K562 (cell line): Measurements from ENCODE around the gene EIF5B. TPM values are rescaled to one million over a fixed set of nuclear protein-coding genes. Genes with fewer than 3 reads are reported as not detected.

ENCODE experiments used
- AFF1 ChIP-seq, 2 experiments: fragments of 450-650 bp; IDR thresholded peaks; 2 replicates each; pipeline ENCODE4 v1.6.1; 2018; ENCODE audit warnings: mild to moderate bottlenecking in 2 of 2, low read depth in 1 of 2; ENCODE audit not compliant: partially characterized antibody in 2 of 2
- ARNT ChIP-seq, 2 experiments: fragments of 450-650 bp; IDR thresholded peaks; 2 replicates each; pipeline ENCODE4 v1.6.1; 2016; ENCODE audit warnings: mild to moderate bottlenecking in 1 of 2
- DEAF1 ChIP-seq: fragments of 450-650 bp; formaldehyde crosslinking; IDR thresholded peaks from 2 replicates; pipeline ENCODE4 v1.4.0; 2020; ENCODE audit warnings: mild to moderate bottlenecking, moderate library complexity
- FOXA3 ChIP-seq, 2 experiments: fragments of 450-650 bp in 1 of 2; sonication (generic) in 1 of 2; formaldehyde crosslinking; IDR thresholded peaks in 1 of 2; conservative IDR thresholded peaks in 1 of 2; 2 replicates each; pipeline versions ENCODE4 v1.4.0 to v1.8.0; 2020 to 2022; ENCODE audit warnings: mild to moderate bottlenecking in 2 of 2, missing genetic modification reagents in 1 of 2
- GABPA ChIP-seq: fragments of 200-800 bp; sonication (Bioruptor generic); conservative IDR thresholded peaks from 2 replicates; pipeline ENCODE4 v1.6.1; 2016; ENCODE audit warnings: low read depth, missing genetic modification characterization, missing compliant biosample characterization
- HDAC1 ChIP-seq, 2 experiments: fragments of 450-650 bp; IDR thresholded peaks; 2 replicates each; pipeline ENCODE4 v1.6.1; 2016 to 2017; ENCODE audit warnings: inconsistent platforms in 1 of 2, mild to moderate bottlenecking in 1 of 2, moderate library complexity in 1 of 2
- HDAC3 ChIP-seq: fragments of 450-650 bp; IDR thresholded peaks from 2 replicates; pipeline ENCODE4 v1.6.1; 2018; ENCODE audit warnings: borderline replicate concordance, mild to moderate bottlenecking, moderate library complexity; ENCODE audit not compliant: partially characterized antibody
- HMBOX1 ChIP-seq: sonication (generic); IDR thresholded peaks from 2 replicates; pipeline ENCODE4 v1.6.1; 2016
- IRF9 ChIP-seq: fragments of 450-650 bp; IDR thresholded peaks from 2 replicates; pipeline ENCODE4 v1.6.1; 2016; ENCODE audit warnings: missing biosample characterization, missing genetic modification characterization
- KAT7 ChIP-seq: sonication (generic); formaldehyde crosslinking; IDR thresholded peaks from 2 replicates; pipeline ENCODE4 v1.8.0; 2022; ENCODE audit warnings: missing genetic modification reagents, mild to moderate bottlenecking, borderline replicate concordance
- NBN ChIP-seq: fragments of 450-650 bp; IDR thresholded peaks from 2 replicates; pipeline ENCODE4 v1.6.1; 2016; ENCODE audit warnings: low read depth, mild to moderate bottlenecking
- PTTG1 ChIP-seq: fragments of 450-650 bp; IDR thresholded peaks from 2 replicates; pipeline ENCODE4 v1.6.1; 2016; ENCODE audit warnings: low read depth, mild to moderate bottlenecking, missing genetic modification characterization, missing compliant biosample characterization
- RBM14 ChIP-seq: fragments of 200-400 bp; formaldehyde crosslinking; IDR thresholded peaks from 2 replicates; pipeline ENCODE4 v1.6.1; 2018; ENCODE audit warnings: low read depth, mild to moderate bottlenecking, low read length, moderate library complexity, borderline replicate concordance; ENCODE audit not compliant: insufficient read depth
- RNF2 ChIP-seq: sonication (generic); IDR thresholded peaks from 2 replicates; pipeline ENCODE4 v1.6.1; 2016
- SMAD2 ChIP-seq: fragments of 150-350 bp; IDR thresholded peaks from 2 replicates; pipeline ENCODE4 v1.6.1; 2014; ENCODE audit warnings: low read depth, mild to moderate bottlenecking, low read length
- TSC22D4 ChIP-seq: fragments of 450-650 bp; IDR thresholded peaks from 2 replicates; pipeline ENCODE4 v1.6.1; 2016; ENCODE audit warnings: missing genetic modification characterization, missing biosample characterization, control low read depth
- U2AF1 ChIP-seq: fragments of 200-400 bp; formaldehyde crosslinking; optimal IDR thresholded peaks from 2 replicates; pipeline ENCODE3; 2017; ENCODE audit warnings: mild to moderate bottlenecking, low read depth, low read length, moderate library complexity
- ZNF121 ChIP-seq: sonication (generic); formaldehyde crosslinking; conservative IDR thresholded peaks from 2 replicates; pipeline ENCODE4 v1.8.0; 2022; ENCODE audit warnings: missing genetic modification reagents
- ZNF280A ChIP-seq: fragments of 450-650 bp; IDR thresholded peaks from 2 replicates; pipeline ENCODE4 v1.6.1; 2018; ENCODE audit warnings: mild to moderate bottlenecking, low read depth; ENCODE audit not compliant: partially characterized antibody
- ZNF507 ChIP-seq: conservative IDR thresholded peaks from 2 replicates; pipeline ENCODE4 v1.6.1; 2017; ENCODE audit warnings: missing genetic modification characterization, missing compliant biosample characterization
- polyA plus RNA-seq, 8 experiments: library from polyadenylated mRNA; depleted of rRNA in 4 of 8; stranded (reverse) in 5 of 8; unstranded in 3 of 8; fragments of >200 nt; fragmentation: Nextera tagmentation in 2 of 8; fragmentation: Illumina TruSeq in 1 of 8; extraction: Ambion mirVana in 2 of 8; extraction: Trizol in 1 of 8; gene quantifications; 2 replicates each; pipeline versions ENCODE4 v1.2.1 to v1.2.3, GENCODE V29; 2011 to 2014; ENCODE audit warnings: inconsistent platforms in 1 of 8, missing spikeins in 1 of 8
- total RNA-seq, 7 experiments: library from RNA; depleted of rRNA in 6 of 7; stranded (reverse); fragments of >200 nt in 6 of 7; fragmentation: Illumina TruSeq in 2 of 7; extraction: Trizol in 2 of 7; gene quantifications; 2 replicates each; pipeline versions ENCODE4 v1.2.1 to v1.2.3, GENCODE V29; 2011 to 2021; ENCODE audit warnings: low replicate concordance in 1 of 7

EIF5B gene
- total and polyA plus RNA-seq, 9 of the 15 experiments (the other 6 are each of a cell fraction or from before 2014, with no cell fraction given) = 26.5 to 143 (median 47.7) TPM

- TF ChIP-seq IRF9 (tag) (no peak), ZNF121 (CRISPR knock-in tag) (no peak), RNF2 (no peak), GABPA (tag) (no peak), TSC22D4 (tag) (no peak), RBM14 (no peak), KAT7 (CRISPR knock-in tag) (no peak), HMBOX1 (no peak), AFF1 (IDR thresholded peaks at IDR 0.05; ENCODE audit: low read depth in 1 of 2, partially characterized antibody in 2 of 2) (no peak), HDAC3 (peak; percentile 35), NBN (no peak), SMAD2 (no peak), PTTG1 (tag) (no peak), DEAF1 (CRISPR knock-in tag) (no peak), ZNF507 (tag) (no peak), ARNT (IDR thresholded peaks at IDR 0.05) (0 out of 4 replicates have a peak, but pooled peaks of 1 of the 2 experiments have one; percentile 55), ZNF280A (no peak), FOXA3 (CRISPR knock-in tag; conservative IDR thresholded peaks at IDR 0.05 in 1 of 2, IDR thresholded peaks at IDR 0.05 in 1 of 2) (peak in 1 of 2 experiments; percentile 62; a peak in 1 of 4 replicates), HDAC1 (IDR thresholded peaks at IDR 0.05) (0 out of 4 replicates have a peak, but pooled peaks of 1 of the 2 experiments have one; percentile 61), U2AF1 (no peak)
These were observed 431 bp upstream of the EIF5B start (continued) for GRCh38 chr2:99336804-99337112.
